Measurements from ENCODE around the gene TOR1B.
"Not testable (repeated sequence)": the region's sequence is repeated elsewhere in the genome, so short reads cannot be mapped to it uniquely, and the experiment has no call there.

Gene TOR1B

GRCh38 chr9:129781131-129781530 lies 21.9 kb upstream of the TOR1B start:
- Histone ChIP-seq H3K9me3 (ENCODE audit: severe bottlenecking) (no peaks in the 10 kb centered on the region), H3K36me3 (ENCODE audit: low read depth) (no peaks in the 10 kb centered on the region), H3K4me3 (ENCODE audit: severe bottlenecking) (no peak overlapping the region), H3K4me1 (ENCODE audit: insufficient read depth, poor library complexity, severe bottlenecking) (peaks cover 17% of the 10 kb centered on the region), H3K27ac (ENCODE audit: poor library complexity, severe bottlenecking) (no peak overlapping the region), H3K27me3 (ENCODE audit: insufficient read depth, poor library complexity, severe bottlenecking) (no peaks in the 10 kb centered on the region)
- DNase-seq (ENCODE audit: low spot score) = no peak
- no peak for TF ChIP-seq CTCF (IDR thresholded peaks at IDR 0.05; ENCODE audit: poor library complexity, severe bottlenecking)
- no peak for ATAC-seq (ENCODE audit: low read depth)

- Histone ChIP-seq H3K4me1 (ENCODE audit: insufficient read depth, poor library complexity, severe bottlenecking) (peaks cover 12% of the 10 kb centered on the region), H3K36me3 (ENCODE audit: low read depth) (no peaks in the 10 kb centered on the region), H3K27ac (ENCODE audit: poor library complexity, severe bottlenecking) (no peak overlapping the region), H3K4me3 (ENCODE audit: severe bottlenecking) (no peak overlapping the region), H3K9me3 (ENCODE audit: severe bottlenecking) (no peaks in the 10 kb centered on the region), H3K27me3 (ENCODE audit: insufficient read depth, poor library complexity, severe bottlenecking) (no peaks in the 10 kb centered on the region)
- ATAC-seq (ENCODE audit: low read depth) (no peak), DNase-seq (ENCODE audit: low spot score) (no peak)
- no peak for TF ChIP-seq CTCF (IDR thresholded peaks at IDR 0.05; ENCODE audit: poor library complexity, severe bottlenecking)
Measured at GRCh38 chr9:129781981-129782380, 21.0 kb upstream of the TOR1B start.

- ATAC-seq (ENCODE audit: low read depth) (peak; percentile 88), DNase-seq (ENCODE audit: low spot score) (no peak)
- H3K27me3 ChIP-seq (ENCODE audit: insufficient read depth, poor library complexity, severe bottlenecking) = no peaks in the 10 kb centered on the region
- H3K4me1 ChIP-seq (ENCODE audit: insufficient read depth, poor library complexity, severe bottlenecking) = no peaks in the 10 kb centered on the region
- no peaks in the 10 kb centered on the region for H3K9me3 ChIP-seq (ENCODE audit: severe bottlenecking)
- H3K36me3 ChIP-seq (ENCODE audit: low read depth) = no peaks in the 10 kb centered on the region
- H3K27ac ChIP-seq (ENCODE audit: poor library complexity, severe bottlenecking) = no peak overlapping the region
- peak; percentile 90 for TF ChIP-seq CTCF (IDR thresholded peaks at IDR 0.05; ENCODE audit: poor library complexity, severe bottlenecking)
- H3K4me3 ChIP-seq (ENCODE audit: severe bottlenecking) = no peak overlapping the region
Measured at GRCh38 chr9:129783516-129784361, 19.2 kb upstream of the TOR1B start.

GRCh38 chr9:129784970-129785369 lies 18.0 kb upstream of the TOR1B start:
- H3K36me3 ChIP-seq (ENCODE audit: low read depth); H3K9me3 ChIP-seq (ENCODE audit: severe bottlenecking); H3K27ac ChIP-seq (ENCODE audit: poor library complexity, severe bottlenecking); H3K4me1 ChIP-seq (ENCODE audit: insufficient read depth, poor library complexity, severe bottlenecking); H3K27me3 ChIP-seq (ENCODE audit: insufficient read depth, poor library complexity, severe bottlenecking); ATAC-seq (ENCODE audit: low read depth); H3K4me3 ChIP-seq (ENCODE audit: severe bottlenecking); DNase-seq (ENCODE audit: low spot score): not testable (repeated sequence)

- Histone ChIP-seq H3K27me3 (ENCODE audit: insufficient read depth, poor library complexity, severe bottlenecking) (no peaks in the 10 kb centered on the region), H3K9me3 (ENCODE audit: severe bottlenecking) (no peaks in the 10 kb centered on the region), H3K27ac (ENCODE audit: poor library complexity, severe bottlenecking) (no peak overlapping the region), H3K4me3 (ENCODE audit: severe bottlenecking) (no peak overlapping the region), H3K4me1 (ENCODE audit: insufficient read depth, poor library complexity, severe bottlenecking) (no peaks in the 10 kb centered on the region), H3K36me3 (ENCODE audit: low read depth) (no peaks in the 10 kb centered on the region)
- ATAC-seq (ENCODE audit: low read depth) (no peak), DNase-seq (ENCODE audit: low spot score) (no peak)
- no peak for TF ChIP-seq CTCF (IDR thresholded peaks at IDR 0.05; ENCODE audit: poor library complexity, severe bottlenecking)
Measured at GRCh38 chr9:129785866-129786265, 17.1 kb upstream of the TOR1B start.
